Osteoblast (primary cell): ENCODE results near the gene ITPA. TPM values are rescaled to one million over a fixed set of nuclear protein-coding genes. Genes with fewer than 3 reads are reported as not detected.

ENCODE experiments used
- DNase-seq: peaks from one replicate; pipeline ENCODE4 v3.0.0; 2011; ENCODE audit warnings: low spot score, mixed read lengths; ENCODE audit not compliant: insufficient read length; ENCODE audit errors: missing footprints
- H2AFZ ChIP-seq: 2 replicates; pipeline ENCODE4 v1.6.0; 2011; ENCODE audit warnings: mild to moderate bottlenecking, low read length
- H3K27ac ChIP-seq: 2 replicates; pipeline ENCODE4 v1.5.1; 2011; ENCODE audit warnings: mild to moderate bottlenecking, low read depth, low read length, moderate library complexity
- H3K27me3 ChIP-seq: 2 replicates; pipeline ENCODE4 v1.6.0; 2012; ENCODE audit warnings: mild to moderate bottlenecking, control low read depth, inconsistent platforms, low read length, moderate library complexity; ENCODE audit not compliant: insufficient read depth
- H3K36me3 ChIP-seq: 2 replicates; pipeline ENCODE4 v1.5.1; 2011; ENCODE audit warnings: mild to moderate bottlenecking, low read length, control low read depth, moderate library complexity; ENCODE audit not compliant: insufficient read depth
- H3K4me1 ChIP-seq: 2 replicates; pipeline ENCODE4 v1.5.1; 2011; ENCODE audit warnings: mild to moderate bottlenecking, low read length, control low read depth, moderate library complexity; ENCODE audit not compliant: insufficient read depth
- H3K4me2 ChIP-seq: 2 replicates; pipeline ENCODE4 v1.6.0; 2011; ENCODE audit warnings: mild to moderate bottlenecking, low read length; ENCODE audit not compliant: insufficient read depth
- H3K4me3 ChIP-seq: fragments of 200-600 bp; sonication (generic); 3 replicates; pipeline ENCODE4 v1.5.1; 2012; ENCODE audit warnings: mild to moderate bottlenecking, low read length, inconsistent platforms; ENCODE audit not compliant: insufficient read depth
- H3K79me2 ChIP-seq: 2 replicates; pipeline ENCODE4 v1.6.0; 2012; ENCODE audit warnings: mild to moderate bottlenecking, low read length, control low read depth, inconsistent platforms; ENCODE audit not compliant: insufficient read depth
- H3K9me3 ChIP-seq: 2 replicates; pipeline ENCODE4 v1.5.1; 2011; ENCODE audit warnings: low read depth, low read length, control low read depth
- H4K20me1 ChIP-seq: 2 replicates; pipeline ENCODE4 v1.6.0; 2012; ENCODE audit warnings: mild to moderate bottlenecking, low read length, control low read depth; ENCODE audit not compliant: insufficient read depth
- CTCF ChIP-seq: IDR thresholded peaks from 2 replicates; pipeline ENCODE4 v1.5.1; 2011; ENCODE audit warnings: mild to moderate bottlenecking, low read depth, low read length, moderate library complexity; ENCODE audit errors: extremely low read depth
- total RNA-seq: library from RNA; depleted of rRNA; stranded (reverse); fragments of >200 nt; gene quantifications from 2 replicates; pipeline ENCODE4 v1.2.3, GENCODE V29; 2012

ITPA gene
- total RNA-seq, 1 donor, result 34.0 TPM

GRCh38 chr20:3226864-3227263, 17.6 kb downstream of the ITPA start:
- H3K4me1 ChIP-seq, result no peaks in the 10 kb centered on the region
- H4K20me1 ChIP-seq, result no peaks in the 10 kb centered on the region
- no peaks in the 10 kb centered on the region for H3K27me3 ChIP-seq
- no peaks in the 10 kb centered on the region for H3K9me3 ChIP-seq
- peaks cover 11% of the 10 kb centered on the region for H3K36me3 ChIP-seq
- no peak for DNase-seq
- no peak overlapping the region for H3K4me3 ChIP-seq
- H2AFZ ChIP-seq, result no peak overlapping the region
- no peak for TF ChIP-seq CTCF
- H3K79me2 ChIP-seq, result no peaks in the 10 kb centered on the region
- no peak overlapping the region for H3K4me2 ChIP-seq
- H3K27ac ChIP-seq, result no peak overlapping the region

- no peak overlapping the region for H2AFZ ChIP-seq
- no peaks in the 10 kb centered on the region for H3K79me2 ChIP-seq
- no peaks in the 10 kb centered on the region for H3K4me1 ChIP-seq
- H4K20me1 ChIP-seq, result no peaks in the 10 kb centered on the region
- no peaks in the 10 kb centered on the region for H3K9me3 ChIP-seq
- H3K27ac ChIP-seq, result no peak overlapping the region
- peak; percentile 82 for DNase-seq
- H3K27me3 ChIP-seq, result no peaks in the 10 kb centered on the region
- no peak for TF ChIP-seq CTCF
- H3K4me3 ChIP-seq, result no peak overlapping the region
- H3K4me2 ChIP-seq, result no peak overlapping the region
- peaks cover 7% of the 10 kb centered on the region for H3K36me3 ChIP-seq
These were observed 18.2 kb downstream of the ITPA start for GRCh38 chr20:3227506-3227905.

GRCh38 chr20:3227936-3228749, 18.8 kb downstream of the ITPA start:
- Histone ChIP-seq H4K20me1 (no peaks in the 10 kb centered on the region), H3K79me2 (no peaks in the 10 kb centered on the region), H3K9me3 (no peaks in the 10 kb centered on the region), H3K4me1 (no peaks in the 10 kb centered on the region), H3K4me3 (no peak overlapping the region), H3K4me2 (no peak overlapping the region), H3K27ac (no peak overlapping the region), H3K36me3 (peaks cover 2% of the 10 kb centered on the region), H3K27me3 (no peaks in the 10 kb centered on the region), H2AFZ (no peak overlapping the region)
- peak; percentile 79 for DNase-seq
- TF ChIP-seq CTCF, result no peak

GRCh38 chr20:3228750-3229032, 19.4 kb downstream of the ITPA start:
- Histone ChIP-seq H4K20me1 (no peaks in the 10 kb centered on the region), H3K9me3 (no peaks in the 10 kb centered on the region), H3K27ac (no peak overlapping the region), H2AFZ (no peak overlapping the region), H3K27me3 (no peaks in the 10 kb centered on the region), H3K36me3 (no peaks in the 10 kb centered on the region), H3K79me2 (no peaks in the 10 kb centered on the region), H3K4me1 (no peaks in the 10 kb centered on the region), H3K4me3 (no peak overlapping the region), H3K4me2 (no peak overlapping the region)
- DNase-seq, result peak; percentile 60
- no peak for TF ChIP-seq CTCF
